Embryonic facial prominence (tissue), 1 donor: Measurements from ENCODE around the gene CASQ2.
"Not testable (repeated sequence)": the region's sequence is repeated elsewhere in the genome, so short reads cannot be mapped to it uniquely, and the experiment has no call there.

Experiments used
- DNase-seq: peaks from one replicate; pipeline ENCODE4 v3.0.0-alpha.2; 2016; ENCODE audit errors: extremely low spot score

Gene CASQ2

DNA sequence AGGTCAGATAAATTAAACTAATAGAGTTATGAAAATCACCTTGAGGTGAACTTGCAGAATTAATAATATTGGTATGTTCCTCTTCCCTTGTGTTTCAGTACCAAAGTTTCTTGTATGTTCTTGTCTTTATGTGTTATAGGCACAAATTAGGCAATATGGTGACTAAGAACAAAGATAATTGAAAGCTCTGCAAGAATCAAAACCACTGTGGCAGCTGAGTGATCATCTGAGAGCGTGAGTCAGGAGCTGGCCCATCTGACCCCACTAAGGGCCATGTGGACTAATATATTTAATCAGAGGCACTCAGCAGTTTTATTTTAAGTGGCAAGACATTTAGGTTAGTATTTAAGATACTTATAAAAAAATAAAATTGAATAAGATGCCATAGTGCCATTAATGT lies 12.8 kb upstream of the CASQ2 start:
- no peak for DNase-seq

DNA sequence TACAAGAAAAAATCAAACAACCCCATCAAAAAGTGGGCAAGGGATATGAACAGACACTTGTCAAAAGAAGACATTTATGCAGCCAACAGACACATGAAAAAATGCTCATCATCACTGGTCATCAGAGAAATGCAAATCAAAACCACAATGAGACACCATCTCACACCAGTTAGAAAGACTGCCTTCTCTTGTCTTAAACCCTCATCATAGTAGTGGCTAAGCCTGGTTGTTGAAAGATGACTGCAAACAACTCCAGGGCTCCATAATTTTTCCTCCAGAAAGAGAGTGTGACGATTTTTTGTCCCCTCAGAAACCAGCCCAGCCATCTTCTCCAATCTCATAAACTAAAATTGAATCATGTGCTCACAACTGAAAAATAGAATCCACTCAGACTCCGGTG lies 12.1 kb upstream of the CASQ2 start:
- not testable (repeated sequence) for DNase-seq

DNA sequence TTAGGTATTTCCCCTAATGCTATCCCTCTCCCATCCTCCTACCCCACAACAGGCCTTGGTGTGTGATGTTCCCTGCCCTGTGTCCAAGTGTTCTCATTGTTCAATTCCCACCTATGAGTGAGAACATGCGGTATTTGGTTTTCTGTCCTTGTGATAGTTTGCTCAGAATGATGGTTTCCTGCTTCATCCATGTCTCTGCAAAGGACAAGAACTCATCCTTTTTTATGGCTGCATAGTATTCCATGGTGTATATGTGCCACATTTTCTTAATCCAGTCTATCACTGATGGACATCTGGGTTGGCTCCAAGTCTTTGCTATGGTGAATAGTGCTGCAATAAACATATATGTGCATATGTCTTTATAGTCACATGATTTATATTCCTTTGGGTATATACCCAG lies 10.6 kb upstream of the CASQ2 start:
- not testable (repeated sequence) for DNase-seq

DNA sequence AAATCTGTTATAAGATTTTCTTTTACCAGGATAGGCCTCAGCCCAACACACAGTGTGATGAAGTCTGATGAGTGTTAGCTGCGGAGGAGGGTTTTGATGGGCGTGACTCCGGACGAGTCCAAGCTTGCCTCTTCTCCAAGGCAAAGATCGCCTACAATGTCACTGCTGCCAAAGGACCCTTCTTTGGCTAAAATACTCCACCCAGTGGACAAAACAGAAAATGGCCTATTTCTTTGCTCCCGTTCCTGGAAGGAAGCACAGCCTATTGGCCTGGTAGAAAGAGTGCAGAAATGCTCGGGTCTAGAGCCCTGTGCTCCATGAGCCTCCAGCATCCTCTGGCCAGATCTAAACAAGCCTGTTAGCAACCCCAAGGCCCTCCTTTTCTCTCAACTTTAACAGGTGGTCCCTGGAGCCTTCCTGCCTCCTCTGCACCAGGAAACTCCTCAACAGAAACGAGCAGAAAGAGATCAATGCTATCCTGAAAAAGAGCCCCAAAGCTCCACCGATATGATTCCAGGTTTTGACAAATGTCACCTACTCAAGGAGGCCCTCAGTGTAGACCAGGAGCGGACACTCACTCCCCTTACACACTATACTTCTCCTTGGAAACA lies 3.4 kb upstream of the CASQ2 start:
- DNase-seq = peak; percentile 64

DNA sequence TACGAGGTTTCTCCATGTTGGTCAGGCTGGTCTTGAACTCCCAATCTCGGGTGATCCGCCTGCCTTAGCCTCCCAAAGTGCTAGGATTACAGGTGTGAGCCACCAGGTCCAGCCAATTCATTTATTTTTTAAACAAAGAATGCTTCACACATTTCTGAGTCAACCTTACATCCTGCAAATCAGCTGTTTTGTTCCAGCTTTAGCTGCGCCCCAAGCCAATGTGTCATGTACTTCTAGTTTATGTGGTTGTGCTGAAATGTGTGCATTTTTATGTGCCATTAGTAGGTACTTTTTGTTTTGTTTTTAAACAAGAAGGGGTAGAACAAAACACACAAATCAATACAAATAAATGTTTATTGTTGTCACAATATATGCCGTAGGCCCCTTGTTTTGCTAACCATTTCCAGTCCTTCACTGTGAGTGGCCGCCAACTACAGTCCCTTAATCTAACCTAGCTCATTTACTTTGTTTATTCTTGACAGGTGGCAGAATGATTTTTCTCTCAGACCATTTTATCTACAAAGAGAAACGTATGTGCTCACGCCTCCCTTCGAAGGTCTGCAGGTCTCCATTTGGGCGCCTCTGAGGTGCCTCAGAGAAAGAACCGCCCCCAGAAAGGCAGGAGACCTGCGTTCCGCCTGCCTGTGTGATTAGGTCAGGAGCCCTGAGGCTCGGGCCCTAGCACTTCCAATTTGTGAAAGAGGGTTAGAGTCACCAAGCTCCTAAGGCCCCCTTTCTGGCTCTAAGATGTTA lies 2.8 kb upstream of the CASQ2 start:
- no peak for DNase-seq

DNA sequence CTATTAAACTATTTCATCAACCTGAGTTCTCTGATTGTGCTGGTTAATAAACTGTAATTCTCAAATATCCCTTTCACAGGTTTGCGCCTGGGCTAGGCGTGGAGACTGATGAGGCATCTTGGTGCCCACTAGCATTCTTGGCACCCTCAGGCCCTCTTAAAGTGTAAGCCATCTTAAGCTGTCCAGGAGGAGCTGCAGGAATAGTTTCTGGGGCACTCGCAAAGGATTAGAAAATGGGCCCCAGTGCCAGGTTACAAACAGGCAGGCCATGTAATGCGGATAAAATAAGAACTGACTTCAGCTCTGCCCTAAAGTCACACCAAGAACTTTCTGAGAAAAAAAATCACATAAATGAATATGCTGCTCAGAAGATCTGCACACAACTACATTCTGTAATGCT lies 1.1 kb downstream of the CASQ2 start:
- no peak for DNase-seq

DNA sequence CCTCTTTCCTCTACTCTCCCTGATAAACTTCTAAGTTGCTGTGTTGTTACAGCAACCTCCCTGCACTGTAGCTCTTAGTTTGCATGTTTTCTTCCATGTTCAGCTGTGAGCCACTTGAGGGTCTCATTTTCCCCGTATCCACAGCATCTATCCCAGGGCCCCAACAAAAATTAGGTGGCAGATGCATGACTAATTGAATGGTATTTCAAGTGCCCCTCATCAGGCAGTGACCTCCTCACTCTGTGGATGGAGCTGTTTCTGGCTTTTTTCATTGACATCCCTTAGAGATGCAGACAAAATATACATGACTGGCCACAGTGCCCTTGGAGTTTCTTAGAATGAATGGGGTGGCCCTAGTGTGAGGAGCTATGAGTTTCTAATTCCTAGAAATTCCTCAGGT lies 3.4 kb downstream of the CASQ2 start:
- no peak for DNase-seq

DNA sequence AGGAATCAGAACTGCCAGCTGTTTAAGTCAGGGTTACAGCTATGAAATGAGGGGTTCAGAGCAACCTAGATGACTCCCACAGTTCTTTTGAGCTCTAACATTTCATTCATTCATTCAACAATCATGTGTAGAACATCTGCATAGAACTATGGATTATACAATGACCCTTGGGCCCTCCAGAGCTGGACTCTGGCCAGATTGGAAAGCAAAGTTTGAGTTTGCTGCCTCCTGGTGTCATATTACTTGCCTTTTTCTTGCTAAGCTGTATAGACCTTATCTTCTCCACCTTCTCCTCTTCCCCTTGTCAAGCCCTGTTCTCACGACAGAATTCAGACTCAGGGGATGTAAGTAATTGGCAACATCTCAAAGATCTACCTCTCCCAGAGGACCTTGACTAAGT lies 4.0 kb downstream of the CASQ2 start:
- no peak for DNase-seq

DNA sequence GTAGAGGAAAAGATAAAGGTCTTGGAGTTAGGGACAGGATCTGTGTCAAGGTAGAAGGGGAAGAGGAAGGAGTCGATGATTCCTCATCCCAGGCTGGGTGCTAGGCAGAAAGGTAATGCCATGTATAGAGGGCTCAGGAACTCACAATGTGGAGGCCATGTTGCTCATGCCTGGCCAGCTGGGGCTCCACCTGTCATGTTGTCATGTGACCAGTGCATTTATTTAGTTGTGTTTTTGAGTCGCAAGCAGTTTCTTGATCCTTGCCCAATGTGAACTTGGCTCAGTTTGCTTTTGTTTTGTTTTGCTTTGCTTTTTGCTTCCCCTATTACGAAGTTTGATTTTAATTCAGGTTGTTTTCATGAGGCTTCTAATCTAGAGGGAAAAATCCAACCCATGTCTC lies 5.7 kb downstream of the CASQ2 start:
- no peak for DNase-seq

DNA sequence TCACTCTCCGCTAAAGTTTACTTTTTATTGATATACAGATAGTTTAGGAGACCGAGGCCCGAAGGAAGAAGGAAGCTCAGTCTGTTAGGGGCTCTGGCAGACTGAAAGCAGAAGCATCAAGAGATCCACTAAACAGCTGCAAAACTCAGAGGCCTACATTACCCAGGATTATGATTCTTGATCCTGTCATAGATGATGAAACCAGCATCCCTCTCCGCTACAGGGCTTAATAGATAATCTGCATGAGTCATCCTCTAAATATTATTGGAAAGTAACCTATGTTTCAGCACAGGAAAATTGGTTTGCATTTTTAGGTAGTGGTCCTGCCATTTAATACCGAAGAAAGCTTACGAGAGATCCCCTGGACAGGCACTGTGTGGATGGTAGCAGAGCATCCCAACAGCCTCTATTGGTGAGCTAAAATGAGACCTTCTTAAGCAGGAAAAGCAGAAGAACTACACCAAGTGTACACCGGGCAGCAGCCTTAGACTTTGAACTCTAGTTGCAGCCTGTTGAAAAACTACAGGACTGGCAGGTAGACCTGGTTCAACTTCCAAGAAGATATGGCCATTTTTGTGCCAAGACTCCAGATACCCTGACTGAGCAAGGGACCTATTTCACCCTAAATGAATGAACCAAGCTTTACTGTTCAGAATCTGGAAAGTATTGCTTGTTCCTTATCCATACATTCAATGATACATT lies 6.8 kb downstream of the CASQ2 start:
- DNase-seq = no peak

DNA sequence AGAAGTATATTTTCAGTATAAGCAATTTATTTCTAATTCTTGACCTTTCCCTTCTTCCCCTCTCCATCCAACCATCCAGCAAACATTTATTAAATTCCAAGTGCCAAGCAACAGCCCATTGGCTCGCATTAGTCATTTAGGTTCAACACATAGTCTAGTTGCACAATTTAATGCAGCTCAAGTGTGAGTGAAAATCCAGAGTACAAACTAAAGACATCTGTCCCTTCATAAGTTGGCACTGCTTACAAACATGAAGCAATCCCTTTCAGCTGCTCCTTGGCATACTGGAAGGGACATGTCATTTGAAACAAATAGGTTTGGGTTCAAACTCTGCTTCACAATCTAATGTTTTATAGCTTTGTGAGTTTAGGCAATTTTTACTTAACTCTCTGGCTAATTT lies 10.7 kb downstream of the CASQ2 start:
- no peak for DNase-seq

DNA sequence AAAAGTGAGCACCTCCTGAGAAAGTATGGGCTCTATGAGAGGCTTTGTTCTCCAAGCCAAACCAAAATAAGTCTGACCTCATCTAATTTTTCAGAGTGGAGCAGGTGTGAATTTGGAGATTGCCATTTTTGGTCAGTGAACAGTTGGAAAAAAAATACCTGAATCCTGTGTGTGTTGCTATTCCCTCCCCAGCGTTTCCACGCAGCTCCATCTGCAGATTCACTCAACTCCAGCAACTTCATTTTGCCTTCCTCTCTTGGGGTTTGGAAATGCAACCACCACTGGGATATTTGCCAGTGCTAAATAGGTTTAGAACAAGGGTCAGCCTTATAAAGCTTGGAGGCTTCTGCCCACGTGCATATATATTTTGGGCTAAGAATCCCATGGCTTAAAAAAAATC lies 11.2 kb downstream of the CASQ2 start:
- no peak for DNase-seq

DNA sequence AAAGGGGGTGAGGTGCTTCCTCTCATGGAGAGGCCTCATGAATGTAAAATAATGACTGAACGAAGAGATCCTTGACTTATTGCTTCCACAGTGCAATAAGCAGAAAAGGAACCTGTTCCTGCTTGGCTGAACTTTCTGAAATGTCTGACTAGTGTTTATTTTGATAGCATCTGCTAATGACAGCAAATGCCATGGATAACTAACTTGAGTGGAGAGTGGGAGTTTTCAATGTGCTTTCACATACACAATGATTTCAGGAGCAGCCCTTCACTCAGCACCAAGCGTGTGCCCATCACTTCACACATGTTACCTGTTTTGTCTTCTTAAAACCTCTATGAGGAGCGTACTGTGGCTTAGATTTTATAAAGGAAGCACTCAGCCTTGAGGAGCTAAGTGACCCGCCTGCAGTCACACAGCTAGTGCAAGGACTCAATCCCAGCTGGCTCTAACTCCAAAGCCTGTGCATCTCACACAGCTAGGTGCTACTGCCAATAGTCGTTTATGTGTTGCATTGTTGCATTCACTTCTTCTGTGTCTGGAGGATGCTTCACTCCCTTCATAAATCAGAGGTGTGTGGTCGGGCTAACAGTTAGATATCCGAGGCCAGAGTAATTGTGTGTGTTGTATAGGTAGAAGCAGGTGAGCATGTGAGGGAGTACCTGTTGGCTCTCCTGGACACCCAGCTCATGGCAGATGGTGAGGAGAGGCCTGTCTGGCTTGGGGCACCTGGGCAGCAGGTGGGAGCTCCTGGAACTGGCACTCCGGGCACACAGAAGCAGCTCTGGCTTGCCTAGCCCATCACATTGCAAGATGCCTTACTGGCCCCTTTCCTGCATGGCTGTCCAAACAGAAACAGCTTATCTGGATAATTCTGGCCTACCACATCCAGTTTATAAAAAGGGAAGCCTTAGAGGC lies 12.8 kb downstream of the CASQ2 start:
- no peak for DNase-seq

DNA sequence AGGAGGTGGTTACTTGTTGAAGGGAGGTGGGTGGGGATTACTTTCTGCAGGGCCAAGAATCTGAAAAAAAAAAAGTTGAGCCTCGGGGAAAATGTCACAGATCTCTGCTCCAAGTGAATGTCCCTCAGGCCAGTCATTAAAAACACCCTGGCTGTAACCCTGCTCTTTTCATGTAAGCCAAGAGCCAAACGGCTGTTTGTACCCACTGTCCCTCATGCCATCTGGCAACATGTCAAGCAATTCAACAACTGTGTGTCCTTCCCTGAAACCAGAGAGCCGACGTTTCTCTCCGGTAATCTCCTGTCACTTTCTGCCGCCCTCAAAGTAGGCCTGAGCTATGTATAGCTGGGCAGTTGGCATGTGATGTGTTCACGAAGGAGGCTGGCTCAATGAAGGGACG lies 14.7 kb downstream of the CASQ2 start:
- DNase-seq = no peak

DNA sequence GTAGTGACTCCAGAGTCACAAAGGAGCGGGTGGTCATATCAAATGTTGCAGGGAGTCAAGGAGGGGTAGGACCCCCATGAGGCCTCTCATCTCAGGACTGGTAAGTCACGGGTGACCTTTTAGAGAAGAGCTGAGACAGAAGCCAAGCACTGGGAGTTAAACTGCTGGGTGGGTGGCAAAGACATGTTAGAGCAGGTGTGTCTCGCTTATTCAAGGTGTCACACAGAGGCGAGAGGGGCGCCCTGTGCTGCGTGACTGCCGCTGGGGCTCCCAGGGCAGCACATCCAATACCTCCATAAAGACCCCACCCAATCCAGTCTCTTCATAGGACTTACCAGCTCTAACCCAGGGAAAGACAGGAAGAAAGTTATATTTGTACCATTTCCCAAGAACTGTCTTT lies 15.2 kb downstream of the CASQ2 start:
- no peak for DNase-seq

DNA sequence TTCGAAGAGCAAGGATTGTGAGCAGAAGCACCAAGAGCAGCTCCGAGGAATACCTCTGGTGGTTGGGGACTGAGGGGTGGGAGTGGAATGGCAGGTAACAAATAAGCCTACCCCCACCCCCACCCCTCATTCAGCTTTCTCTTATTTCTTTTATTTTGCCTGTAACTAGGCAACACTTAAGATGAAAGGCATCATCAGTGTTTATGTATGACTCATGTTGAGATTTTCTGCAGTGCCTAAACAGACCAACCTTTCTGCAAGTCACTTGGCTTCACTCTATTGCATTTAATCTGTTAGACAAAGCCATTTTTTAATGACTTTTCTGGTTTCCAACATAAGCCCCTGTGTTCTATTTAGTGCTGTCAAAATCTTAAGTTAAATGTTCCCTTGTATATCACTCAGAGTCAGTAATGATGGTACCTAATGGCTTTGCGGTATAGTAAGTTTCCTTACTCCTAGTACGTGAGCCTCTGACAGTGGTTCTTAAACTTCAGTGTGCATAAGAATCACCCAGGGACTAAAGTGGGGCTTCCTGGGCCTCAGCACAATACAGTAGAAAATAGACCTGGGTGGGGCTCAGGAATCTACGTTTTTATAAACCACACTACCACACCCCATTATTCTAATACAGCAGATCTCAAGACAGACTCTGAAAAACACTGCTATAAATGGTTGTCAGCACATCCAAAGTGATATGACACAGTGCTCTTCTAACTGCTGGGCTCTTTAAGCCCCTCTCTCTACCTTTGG lies 19.9 kb downstream of the CASQ2 start:
- DNase-seq = no peak

DNA sequence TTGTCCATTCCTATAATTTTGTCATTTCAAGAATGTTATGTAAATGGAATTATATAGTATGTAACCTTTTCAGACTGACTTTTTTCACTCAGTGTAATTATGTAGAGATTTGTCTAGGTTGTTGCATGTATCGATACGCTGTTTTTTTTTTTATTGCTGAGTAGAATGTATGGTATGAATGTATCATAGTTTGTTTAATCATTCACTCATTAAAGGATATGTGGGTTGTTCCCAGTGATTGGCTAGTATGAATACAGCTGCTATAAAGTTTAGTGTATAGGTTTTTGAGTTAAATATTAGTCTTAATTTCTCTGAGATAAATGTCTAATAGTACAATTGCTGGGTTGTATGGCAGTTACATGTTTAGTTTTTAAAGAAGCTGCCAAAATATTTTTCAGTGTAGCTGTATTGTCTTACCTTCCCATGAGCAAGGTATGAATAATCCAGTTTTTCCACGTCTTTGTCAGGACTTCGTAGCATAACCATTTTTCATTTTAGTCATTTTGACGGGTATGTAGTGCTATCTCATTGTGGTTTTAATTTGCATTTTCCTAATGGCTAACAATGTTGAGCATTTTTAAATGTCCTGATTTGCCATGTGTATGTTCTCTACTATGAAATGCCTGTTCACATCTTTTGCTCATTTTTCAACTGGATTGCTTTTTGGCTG lies 22.4 kb downstream of the CASQ2 start:
- DNase-seq = no peak

DNA sequence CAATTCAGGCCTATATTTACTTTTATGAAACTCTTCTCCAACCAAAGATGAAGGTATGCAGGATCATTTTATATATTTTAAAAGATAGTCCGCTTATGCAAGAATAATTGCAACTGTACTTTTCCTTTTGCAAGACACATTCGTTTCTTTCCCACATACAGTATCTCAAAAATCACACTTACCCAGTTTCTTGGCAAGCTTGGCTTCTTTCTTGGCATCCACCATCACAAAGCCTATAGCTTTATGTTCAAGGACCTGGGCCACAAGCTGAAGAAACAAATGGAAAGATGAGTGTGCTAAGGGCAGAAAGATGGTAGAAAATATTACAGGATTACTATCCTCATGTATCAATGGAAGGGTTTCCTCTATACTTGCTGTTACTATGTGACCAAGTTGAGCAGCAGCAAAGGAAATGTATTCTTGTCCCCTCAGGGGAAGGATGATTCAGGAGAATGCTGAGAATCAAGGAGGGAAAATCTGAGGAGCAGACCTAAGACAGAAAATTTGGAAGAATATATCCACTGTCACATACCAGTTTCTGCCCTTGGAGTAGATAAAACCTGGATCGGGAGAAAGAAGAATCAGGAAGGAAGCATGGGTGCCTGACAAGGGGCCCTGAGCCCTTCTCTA lies 23.8 kb downstream of the CASQ2 start:
- DNase-seq = no peak

DNA sequence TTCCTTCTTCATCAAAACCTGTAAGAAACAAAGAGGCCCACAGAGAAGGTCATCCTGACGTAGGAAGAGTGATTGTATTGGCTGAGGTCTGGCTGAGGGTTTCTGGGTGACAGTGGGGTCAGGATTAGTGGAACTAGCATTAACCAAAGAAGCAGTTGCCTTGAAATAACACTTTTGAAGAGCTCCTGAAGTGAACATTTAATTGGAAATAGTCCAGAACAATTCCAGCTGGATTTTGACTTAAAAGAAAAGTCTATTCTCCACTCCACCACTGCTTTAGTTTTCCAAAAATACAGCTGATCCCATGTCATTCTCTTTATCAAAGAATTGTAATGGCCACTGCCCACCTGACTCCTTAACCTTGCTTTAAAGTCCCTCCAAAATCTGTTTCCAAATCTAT lies 27.7 kb downstream of the CASQ2 start:
- DNase-seq = no peak

DNA sequence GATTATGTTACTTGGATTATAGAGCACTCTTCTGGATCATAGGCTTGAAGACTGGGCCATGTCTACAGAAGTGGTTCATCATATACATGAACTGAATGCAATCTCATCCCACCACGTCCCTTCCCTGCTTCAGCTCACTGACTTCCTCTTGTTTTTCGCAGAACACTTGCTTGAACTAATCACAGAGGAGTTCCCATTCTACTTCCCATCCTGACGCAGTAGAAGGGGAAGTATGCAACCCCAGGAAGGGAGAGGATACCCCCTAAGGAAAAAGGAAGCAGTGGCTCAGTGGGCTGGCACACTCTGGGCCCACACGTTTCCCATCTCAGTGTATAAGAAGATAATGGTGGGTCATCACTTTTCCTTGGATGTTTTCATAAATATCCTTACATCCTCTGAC lies 36.2 kb downstream of the CASQ2 start:
- DNase-seq = no peak
